DMS153 treated with DMSO at 0.1 percent for 48 hours (cell line): ENCODE results near the gene URM1.
"Not testable (repeated sequence)": the region's sequence is repeated elsewhere in the genome, so short reads cannot be mapped to it uniquely, and the experiment has no call there.

Experiments
- DNase-seq: peaks from one replicate; lab custom pipeline; 2025; ENCODE audit not compliant: unreplicated experiment; lab: John Stamatoyannopoulos, UW

Gene URM1

GRCh38 chr9:128406848-128407391 lies 35.7 kb downstream of the URM1 start:
- DNase-seq, result no peak

- no peak for DNase-seq
Measured at GRCh38 chr9:128408963-128409431, 37.8 kb downstream of the URM1 start.

DNA sequence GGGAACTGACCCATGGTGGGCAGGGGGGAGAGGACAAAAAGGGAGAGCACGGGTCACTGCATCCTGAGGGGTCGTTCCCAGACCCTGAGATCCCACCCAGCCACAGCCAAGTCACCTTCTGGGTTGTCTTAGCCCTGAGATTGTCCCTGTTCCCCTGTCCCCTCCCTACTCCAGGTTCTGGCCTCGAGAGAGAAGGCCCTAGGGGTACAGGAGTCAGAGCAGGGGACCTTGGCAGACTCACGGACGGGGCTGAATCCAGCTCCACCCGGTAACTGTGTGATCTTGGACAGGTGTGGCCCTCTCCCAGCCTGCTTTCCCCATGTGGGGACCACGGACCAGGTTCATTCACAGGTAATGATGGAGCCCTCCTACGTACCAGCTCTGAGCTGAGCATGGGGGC lies 38.3 kb downstream of the URM1 start:
- DNase-seq, result no peak

GRCh38 chr9:128409978-128410377 lies 38.8 kb downstream of the URM1 start:
- no peak for DNase-seq

DNA sequence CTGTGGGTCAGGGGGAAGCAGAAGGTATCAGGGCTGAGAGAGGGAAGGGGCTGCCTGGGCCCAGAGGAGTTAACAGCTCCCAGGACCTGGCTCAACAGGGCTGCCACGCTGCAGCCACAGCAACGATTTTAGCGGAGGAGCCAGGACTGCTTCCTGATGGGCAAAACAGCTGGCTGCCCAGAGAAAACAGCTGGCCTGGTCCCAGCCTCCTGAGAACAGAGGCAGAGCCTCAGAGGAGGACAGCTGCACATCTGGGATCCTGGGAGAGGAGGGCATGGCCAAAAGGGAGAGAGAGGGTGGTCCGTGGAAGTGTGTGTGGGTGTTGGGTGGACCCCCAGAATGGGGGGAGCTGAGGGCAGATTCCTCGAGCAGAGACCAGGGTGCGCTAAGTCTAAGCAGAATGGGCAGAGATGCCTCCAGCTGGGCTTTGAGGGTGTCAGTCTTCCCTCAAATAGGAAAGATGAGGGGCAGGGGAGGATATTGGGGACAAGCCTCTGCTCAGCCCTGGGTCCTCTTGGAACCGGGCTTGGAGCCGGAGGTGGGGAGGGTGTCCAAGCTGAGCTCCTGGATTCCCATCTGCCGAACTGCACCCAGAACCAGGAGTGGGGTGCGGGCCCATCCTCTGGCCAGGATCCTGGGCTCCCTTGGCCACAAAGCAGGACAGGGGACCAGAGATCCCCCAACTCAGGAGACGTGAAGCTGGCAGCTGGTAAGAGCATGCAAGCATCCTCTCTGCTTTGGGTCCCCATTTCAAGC lies 40.4 kb downstream of the URM1 start:
- no peak for DNase-seq

- no peak for DNase-seq
Measured at GRCh38 chr9:128412120-128412790, 41.1 kb downstream of the URM1 start.

- not testable (repeated sequence) for DNase-seq
Measured at GRCh38 chr9:128413728-128414127, 42.6 kb downstream of the URM1 start.

- no peak for DNase-seq
Measured at GRCh38 chr9:128414461-128414860, 43.3 kb downstream of the URM1 start.

- no peak for DNase-seq
Measured at GRCh38 chr9:128415281-128415680, 44.1 kb downstream of the URM1 start.

DNA sequence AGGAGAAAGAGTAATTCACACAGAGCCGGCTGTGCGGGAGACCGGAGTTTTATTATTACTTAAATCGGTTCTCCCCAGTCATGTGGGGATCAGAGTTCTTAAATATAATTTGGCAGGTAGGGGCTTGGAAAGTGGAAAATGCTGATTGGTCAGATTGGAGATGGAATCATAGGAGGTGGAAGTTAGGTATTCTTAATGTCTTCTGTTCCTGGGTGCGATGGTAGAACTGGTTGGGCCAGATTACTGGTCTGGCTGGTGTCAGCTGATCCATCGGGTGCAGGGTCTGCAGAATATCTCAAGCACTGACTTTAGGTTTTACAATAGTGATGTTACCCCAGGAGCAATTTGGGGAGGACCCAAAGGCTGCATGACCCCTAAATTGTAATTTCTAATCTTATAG lies 44.8 kb downstream of the URM1 start:
- peak; percentile 27 for DNase-seq

- no peak for DNase-seq
Measured at GRCh38 chr9:128416432-128417019, 45.4 kb downstream of the URM1 start.

DNA sequence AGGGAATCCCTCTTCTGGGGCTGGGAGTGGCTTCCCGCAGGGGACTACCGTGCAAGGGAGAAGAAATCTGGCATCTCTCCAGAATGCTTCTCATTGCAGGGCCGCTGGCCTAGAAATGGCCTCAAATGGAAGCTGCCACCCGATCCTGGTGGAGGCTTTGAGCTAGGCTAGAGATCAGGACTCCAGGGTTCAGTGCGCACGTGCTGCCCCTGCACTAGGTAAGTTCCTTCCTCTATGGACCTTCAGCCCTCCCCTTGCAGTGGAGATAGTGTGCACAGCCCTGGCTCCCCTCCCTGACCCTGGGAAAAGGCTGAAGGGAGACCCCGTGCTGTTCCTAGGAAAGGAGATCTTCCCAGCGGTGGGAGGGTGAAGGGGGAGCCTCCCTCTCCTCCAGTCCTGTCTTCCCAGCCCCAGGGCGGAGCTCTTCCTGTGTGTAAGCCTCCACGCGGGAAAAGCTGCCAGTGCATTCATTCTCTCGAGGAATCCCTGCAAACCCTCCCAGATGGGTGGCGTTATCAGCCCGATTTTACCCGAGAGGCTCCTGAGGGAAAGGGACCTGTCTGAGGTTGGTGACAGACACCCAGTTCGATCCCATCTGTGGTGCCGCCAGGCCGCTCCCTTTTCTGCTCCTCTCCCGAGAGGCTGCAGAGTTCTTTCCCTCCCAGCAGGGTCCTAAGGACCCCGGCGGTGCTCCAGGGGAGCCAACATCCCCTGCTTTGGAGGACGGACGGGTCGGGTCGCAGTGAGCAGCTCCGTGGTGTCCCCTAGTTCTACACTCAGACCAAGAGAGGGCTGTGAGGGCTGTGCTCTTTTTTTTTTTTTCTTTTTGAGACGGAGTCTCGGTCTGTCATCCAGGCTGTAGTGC lies 48.1 kb downstream of the URM1 start:
- peak; percentile 54 for DNase-seq

GRCh38 chr9:128420060-128420650 lies 49.0 kb downstream of the URM1 start:
- peak; percentile 27 for DNase-seq

GRCh38 chr9:128420651-128421481 lies 49.7 kb downstream of the URM1 start, which contains the start of gene CERCAM:
TSS of gene CERCAM (plus strand) at chr9:128420857. CDS start at chr9:128420878, 21 bp downstream.
- no peak for DNase-seq

- no peak for DNase-seq
Measured at GRCh38 chr9:128421482-128421996, 50.4 kb downstream of the URM1 start.

GRCh38 chr9:128422022-128422782 lies 51.0 kb downstream of the URM1 start:
- DNase-seq, result not testable (repeated sequence)

DNA sequence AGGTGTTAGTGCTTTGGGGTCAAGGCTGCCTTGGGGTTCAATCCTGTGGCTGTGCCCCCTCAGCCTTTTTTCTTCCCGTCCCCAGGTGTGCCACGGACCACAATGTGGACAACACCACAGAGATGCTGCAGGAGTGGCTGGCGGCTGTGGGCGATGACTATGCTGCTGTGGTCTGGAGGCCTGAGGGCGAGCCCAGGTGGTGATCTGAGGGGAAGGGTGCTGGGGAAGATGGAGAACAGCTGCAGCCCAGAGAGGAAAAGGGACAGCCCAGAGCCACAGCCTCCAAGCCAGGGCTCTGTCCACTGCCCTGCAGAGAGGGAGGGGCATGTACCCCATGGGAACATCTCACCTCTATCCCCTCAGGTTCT lies 51.6 kb downstream of the URM1 start:
- DNase-seq, result no peak

DNA sequence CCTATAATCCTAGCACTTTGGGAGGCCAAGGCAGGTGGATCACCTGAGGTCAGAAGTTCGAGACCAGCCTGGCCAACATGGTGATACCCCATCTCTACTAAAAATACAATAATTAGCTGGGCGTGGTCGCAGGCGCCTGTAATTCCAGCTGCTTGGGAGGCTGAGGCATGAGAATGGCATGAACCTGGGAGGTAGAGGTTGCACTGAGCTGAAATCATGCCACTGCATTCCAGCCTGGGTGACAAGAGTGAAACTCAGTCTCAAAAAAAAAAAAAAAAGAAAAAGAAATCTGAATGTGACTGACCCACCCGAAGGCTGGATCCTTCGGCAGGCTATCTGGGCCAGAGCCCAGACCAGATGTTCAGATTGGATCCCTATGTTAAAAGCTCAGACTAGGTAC lies 52.2 kb downstream of the URM1 start:
- DNase-seq, result not testable (repeated sequence)
